GM10266 (cell line): Measurements from ENCODE around the gene STUM.

Source experiments
- DNase-seq: peaks from one replicate; pipeline ENCODE4 v3.0.0; 2012; ENCODE audit errors: extremely low spot score
- CTCF ChIP-seq: IDR thresholded peaks from 2 replicates; pipeline ENCODE4 v1.5.1; 2012; ENCODE audit warnings: mild to moderate bottlenecking, low read depth; ENCODE audit not compliant: control insufficient read depth, insufficient read depth; ENCODE audit errors: missing control alignments

The STUM gene

GRCh38 chr1:226588484-226588883 lies 39.9 kb downstream of the STUM start:
- TF ChIP-seq CTCF: no peak

GRCh38 chr1:226589008-226589733 lies 40.6 kb downstream of the STUM start:
- DNase-seq: no peak
- no peak for TF ChIP-seq CTCF

More at GRCh38 chr1:226588484-226588883, 39.9 kb downstream of the STUM start:
- DNase-seq: no peak

- no peak for TF ChIP-seq CTCF
- no peak for DNase-seq
Observed at GRCh38 chr1:226590614-226591013, 42.0 kb downstream of the STUM start.

- no peak for TF ChIP-seq CTCF
- no peak for DNase-seq
Observed at GRCh38 chr1:226593541-226593940, 45.0 kb downstream of the STUM start.

- no peak for DNase-seq
- TF ChIP-seq CTCF: no peak
Observed at GRCh38 chr1:226596531-226597165, 48.1 kb downstream of the STUM start.

- TF ChIP-seq CTCF: no peak
- DNase-seq: no peak
Observed at GRCh38 chr1:226597616-226598454, 49.3 kb downstream of the STUM start.
